Measurements from ENCODE around the gene NDRG4.
"Not testable (repeated sequence)": the region's sequence is repeated elsewhere in the genome, so short reads cannot be mapped to it uniquely, and the experiment has no call there.

The NDRG4 gene

DNA sequence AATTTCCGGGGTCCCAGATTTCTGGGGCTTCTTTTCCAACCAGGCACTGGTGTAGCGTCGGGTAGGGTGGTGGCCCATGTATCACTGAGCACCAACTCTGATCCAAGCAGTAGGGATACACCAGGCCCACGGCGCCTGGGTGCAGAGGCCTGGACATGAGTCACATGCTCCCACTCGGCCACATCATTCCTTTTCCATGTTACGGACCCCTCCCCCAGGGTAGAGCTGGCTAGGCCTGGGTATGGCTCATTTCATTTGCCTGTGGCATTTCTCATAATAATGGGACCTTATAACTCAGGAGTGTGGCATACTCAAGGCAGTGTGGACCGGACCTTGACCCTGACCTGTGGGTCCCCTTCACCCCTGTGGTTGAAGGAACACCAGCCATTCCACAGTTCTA, 18.0 kb upstream of the NDRG4 start:
- no peak for DNase-seq (ENCODE audit: low spot score)
- TF ChIP-seq, protein P1, sequence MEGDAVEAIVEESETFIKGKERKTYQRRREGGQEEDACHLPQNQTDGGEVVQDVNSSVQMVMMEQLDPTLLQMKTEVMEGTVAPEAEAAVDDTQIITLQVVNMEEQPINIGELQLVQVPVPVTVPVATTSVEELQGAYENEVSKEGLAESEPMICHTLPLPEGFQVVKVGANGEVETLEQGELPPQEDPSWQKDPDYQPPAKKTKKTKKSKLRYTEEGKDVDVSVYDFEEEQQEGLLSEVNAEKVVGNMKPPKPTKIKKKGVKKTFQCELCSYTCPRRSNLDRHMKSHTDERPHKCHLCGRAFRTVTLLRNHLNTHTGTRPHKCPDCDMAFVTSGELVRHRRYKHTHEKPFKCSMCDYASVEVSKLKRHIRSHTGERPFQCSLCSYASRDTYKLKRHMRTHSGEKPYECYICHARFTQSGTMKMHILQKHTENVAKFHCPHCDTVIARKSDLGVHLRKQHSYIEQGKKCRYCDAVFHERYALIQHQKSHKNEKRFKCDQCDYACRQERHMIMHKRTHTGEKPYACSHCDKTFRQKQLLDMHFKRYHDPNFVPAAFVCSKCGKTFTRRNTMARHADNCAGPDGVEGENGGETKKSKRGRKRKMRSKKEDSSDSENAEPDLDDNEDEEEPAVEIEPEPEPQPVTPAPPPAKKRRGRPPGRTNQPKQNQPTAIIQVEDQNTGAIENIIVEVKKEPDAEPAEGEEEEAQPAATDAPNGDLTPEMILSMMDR (conservative IDR thresholded peaks at IDR 0.05; ENCODE audit: low read depth): no peak
- ChIA-PET POLR2A (ENCODE audit: low non-redundant PET) (no interaction called here), CTCF (no interaction called here)
- no peak overlapping the region for H3K27ac ChIP-seq

DNA sequence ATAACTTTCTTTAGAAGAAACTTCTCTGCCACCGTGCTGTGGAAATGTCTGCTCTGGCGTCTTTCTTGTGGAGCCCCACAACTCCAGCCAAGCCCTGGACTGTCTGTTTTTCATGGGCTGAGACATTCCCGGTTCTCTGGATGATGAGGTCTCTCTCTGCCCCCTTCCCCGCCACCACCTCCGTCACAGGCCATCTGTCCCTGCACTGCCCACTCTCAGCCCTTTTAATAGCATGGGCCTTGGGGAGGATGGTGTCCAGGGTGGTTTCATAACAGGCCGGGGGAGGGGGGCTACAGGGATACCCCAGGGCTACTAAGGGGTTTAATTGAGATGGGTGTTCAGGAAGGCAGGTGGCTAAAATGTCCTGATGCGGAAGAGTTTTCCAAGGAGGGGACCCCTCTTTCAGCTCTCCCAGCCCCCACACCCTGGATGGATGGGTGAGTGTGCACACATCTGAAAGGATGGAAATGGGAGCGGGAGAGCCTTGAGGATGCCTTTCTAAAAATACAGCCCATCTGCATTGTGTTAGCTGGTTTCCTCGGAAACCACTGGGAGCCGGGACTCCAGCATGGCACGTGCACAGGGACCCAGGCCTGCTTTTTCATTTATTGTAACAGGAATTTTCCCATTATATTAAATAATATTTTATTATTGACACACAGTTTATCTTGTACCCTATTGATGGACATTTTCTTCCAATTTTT, 14.6 kb upstream of the NDRG4 start:
- H3K27ac ChIP-seq: no peak overlapping the region
- DNase-seq (ENCODE audit: low spot score): no peak
- TF ChIP-seq, protein P1 (conservative IDR thresholded peaks at IDR 0.05; ENCODE audit: low read depth): no peak
- ChIA-PET POLR2A (ENCODE audit: low non-redundant PET) (interaction anchor here (0.7 kb wide), 1 partner anchor 25 kb away, joined by 3 read pairs; no protein-coding TSS in a partner anchor), CTCF (interaction anchor here (0.6 to 3.6 kb wide), 4 partner anchors 39 to 149 kb away, joined by 3 to 62 read pairs (median 4); no protein-coding TSS in a partner anchor)

DNA sequence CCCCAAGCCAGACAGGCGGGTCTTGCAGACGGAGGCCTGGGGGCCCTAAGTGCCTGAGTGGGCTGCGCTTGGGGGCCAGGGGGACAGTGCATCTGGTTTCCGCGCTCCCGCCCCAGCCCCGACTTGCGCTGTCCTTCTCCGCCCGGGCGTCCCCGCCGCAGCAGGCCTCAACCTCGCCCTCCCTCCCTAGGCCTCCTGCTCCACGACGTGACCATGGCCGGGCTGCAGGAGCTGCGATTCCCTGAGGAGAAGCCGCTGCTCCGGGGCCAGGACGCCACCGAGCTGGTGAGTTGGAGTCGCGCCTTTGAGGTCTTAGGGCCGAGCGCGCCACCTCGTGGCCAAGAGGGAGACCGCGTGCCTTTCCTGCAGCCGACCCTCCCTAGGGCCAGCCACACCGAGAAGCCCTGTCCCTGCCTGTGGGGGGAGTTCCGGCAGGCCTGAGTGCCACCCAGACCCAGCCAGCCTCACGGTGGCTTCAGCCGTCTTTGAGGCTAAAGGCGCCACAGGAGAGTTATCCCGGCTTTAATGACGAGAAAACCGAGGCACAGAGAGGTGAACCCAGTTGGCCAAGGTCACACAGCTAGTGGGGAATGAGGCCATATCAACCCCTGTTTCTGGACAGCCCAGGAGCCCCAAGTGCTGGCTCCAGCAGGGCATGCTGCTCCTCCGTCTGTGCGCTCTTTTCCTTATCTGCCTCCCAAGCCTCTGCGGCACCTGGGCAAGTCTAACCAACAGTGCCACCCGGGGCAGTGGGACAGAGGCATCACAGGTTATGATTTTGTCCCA, 12.2 kb upstream of the NDRG4 start:
- POLR2A ChIA-PET (ENCODE audit: low non-redundant PET): no interaction called here
- peak; percentile 82 for DNase-seq (ENCODE audit: low spot score)
- CTCF ChIA-PET: interaction anchor here (0.5 to 3.6 kb wide), 28 partner anchors 9 to 396 kb away, joined by 3 to 62 read pairs (median 4); no protein-coding TSS in a partner anchor
- TF ChIP-seq, protein P1 (conservative IDR thresholded peaks at IDR 0.05; ENCODE audit: low read depth): peak; percentile 90
- no peak overlapping the region for H3K27ac ChIP-seq

DNA sequence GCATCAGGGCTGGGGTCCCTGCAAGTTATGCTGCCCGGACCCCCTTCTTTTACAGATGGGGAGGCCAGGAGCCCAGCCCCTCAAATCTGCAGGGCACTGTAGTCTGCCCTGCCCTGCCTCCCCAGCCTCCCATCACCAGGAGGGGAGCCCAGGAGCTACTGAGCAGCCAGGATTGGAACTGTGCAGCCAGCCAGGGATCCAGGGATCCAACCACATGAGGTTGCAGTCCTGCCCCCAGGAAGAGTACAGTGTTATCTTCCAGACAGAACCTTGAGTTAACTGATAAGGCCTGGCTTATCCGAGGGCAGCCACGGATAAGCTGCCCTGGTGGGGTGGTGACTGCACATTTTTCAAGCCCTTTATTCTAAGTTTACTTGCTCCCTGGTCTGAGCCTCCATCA, 11.4 kb upstream of the NDRG4 start:
- ChIA-PET POLR2A (ENCODE audit: low non-redundant PET) (no interaction called here), CTCF (interaction anchor here (0.6 to 3.6 kb wide), 12 partner anchors 9 to 267 kb away, joined by 3 to 62 read pairs (median 4); no protein-coding TSS in a partner anchor)
- DNase-seq (ENCODE audit: low spot score): no peak
- no peak overlapping the region for H3K27ac ChIP-seq
- TF ChIP-seq, protein P1 (conservative IDR thresholded peaks at IDR 0.05; ENCODE audit: low read depth): no peak

DNA sequence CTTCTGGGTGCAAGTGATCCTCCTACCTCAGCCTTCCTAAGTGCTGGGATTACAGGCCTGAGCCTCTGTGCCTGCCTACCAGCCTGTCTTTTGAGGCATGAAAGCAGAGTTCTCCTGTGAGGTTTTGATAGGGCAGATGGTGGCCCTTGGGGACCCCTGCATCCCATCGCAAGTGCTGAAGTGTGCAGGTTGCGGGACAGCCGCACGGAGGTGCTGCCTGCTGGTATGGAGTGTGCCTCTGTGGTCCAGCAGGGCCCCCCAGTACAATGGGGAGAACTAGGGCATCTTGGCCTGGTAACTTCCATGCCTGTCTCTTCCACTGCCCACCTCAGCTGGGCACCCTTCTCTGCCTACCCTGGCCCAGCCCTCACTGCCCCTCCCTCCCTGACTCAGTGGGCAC, 9.9 kb upstream of the NDRG4 start:
- ChIA-PET POLR2A (ENCODE audit: low non-redundant PET) (no interaction called here), CTCF (interaction anchor here (0.6 to 1.0 kb wide), 3 partner anchors 39 to 153 kb away, joined by 3 to 4 read pairs (median 3); no protein-coding TSS in a partner anchor)
- H3K27ac ChIP-seq: no peak overlapping the region
- TF ChIP-seq, protein P1 (conservative IDR thresholded peaks at IDR 0.05; ENCODE audit: low read depth): no peak
- no peak for DNase-seq (ENCODE audit: low spot score)

DNA sequence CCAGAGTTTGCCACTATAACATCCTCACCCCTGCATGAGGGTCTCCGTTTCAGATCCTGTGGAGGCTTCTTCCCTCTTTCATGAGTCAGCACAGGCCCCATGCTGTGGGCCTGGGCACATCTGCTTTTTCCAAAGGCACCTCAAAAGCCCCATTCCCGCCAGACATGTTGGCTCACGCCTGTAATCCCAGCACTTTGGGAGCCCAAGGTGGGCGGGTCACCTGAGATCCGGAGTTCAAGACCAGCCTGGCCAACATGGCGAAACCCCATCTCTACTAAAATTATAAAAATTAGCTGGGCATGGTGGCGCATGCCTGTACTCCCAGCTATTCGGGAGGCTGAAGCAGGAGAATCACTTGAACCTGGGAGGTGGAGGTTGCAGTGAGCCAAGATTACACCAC, 9.4 kb upstream of the NDRG4 start:
- POLR2A ChIA-PET (ENCODE audit: low non-redundant PET); H3K27ac ChIP-seq; DNase-seq (ENCODE audit: low spot score): not testable (repeated sequence)
- CTCF ChIA-PET: interaction anchor here (0.6 to 0.7 kb wide), 2 partner anchors 39 to 123 kb away, joined by 3 read pairs; no protein-coding TSS in a partner anchor

Measured in RWPE1 (cell line).